ENCODE measurements around the gene MYO1F. TPM values are rescaled to one million over a fixed set of nuclear protein-coding genes. Genes with fewer than 3 reads are reported as not detected.
A peak's percentile ranks its signal among the peaks of the same experiment; 100 is the strongest.

MYO1F gene
- polyA plus RNA-seq, 1 donor (not counting 4 experiments of a cell fraction or from before 2014, with no cell fraction given) = 0.14 TPM

DNA sequence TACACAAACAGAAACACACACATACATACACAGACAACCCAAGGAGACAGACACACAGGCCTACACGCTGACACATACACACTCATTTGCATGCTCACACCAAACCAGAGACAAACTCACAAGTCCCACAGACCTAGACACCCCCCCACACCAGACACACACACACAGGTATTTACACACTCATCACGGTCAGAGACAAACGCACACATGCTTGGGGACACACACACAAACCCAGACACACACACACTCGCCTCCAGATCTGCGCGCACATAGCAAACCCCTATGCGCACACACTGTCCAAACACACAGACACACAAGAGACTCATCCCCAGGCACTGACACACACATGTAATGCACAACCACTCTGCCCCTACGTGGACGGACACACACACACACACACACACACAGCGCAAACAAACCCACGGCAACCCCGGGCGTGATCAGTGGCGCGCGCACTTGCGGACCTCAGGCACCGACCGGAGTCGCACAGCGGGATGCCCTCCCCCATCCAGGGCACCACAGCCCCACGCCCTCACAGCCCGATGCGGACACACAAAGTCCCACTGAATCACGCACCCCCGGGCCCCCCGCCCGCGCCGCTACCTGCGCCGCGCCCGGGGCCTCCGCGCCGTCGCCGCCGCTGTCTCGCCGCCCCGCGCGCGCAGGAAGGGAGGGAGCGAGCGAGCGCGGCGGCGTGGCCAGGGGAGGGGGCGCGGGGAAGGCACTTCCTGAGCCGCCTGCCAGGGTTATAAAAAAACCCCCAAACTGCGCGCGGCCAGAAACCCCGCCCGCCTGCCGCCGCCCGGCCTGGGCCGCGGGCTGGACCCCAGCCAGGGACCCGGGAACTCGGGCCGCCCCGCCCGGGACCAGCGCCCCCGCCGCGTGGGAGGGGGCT lies 33.0 kb upstream of the MYO1F start, which contains the start of gene ADAMTS10:
ADAMTS10 (minus strand) TSS at position 675 of the 895 bp plus-strand sequence. CDS start 5,005 bp downstream, outside the sequence.
- H3K9me3 ChIP-seq (ENCODE audit: control insufficient read depth, low read depth, low read length) = no peaks in the 10 kb centered on the region
- H3K27me3 ChIP-seq (ENCODE audit: control insufficient read depth, extremely low read depth, insufficient read depth, low read length) = peaks cover 19% of the 10 kb centered on the region
- no peak for FAIRE-seq
- no peaks in the 10 kb centered on the region for H3K36me3 ChIP-seq (ENCODE audit: control insufficient read depth in 2 of 2, extremely low read depth in 1 of 2, insufficient read depth in 2 of 2, low read length in 2 of 2)
- H3K9ac ChIP-seq (ENCODE audit: control insufficient read depth, extremely low read depth, insufficient read depth, low read length) = no peak within 1 kb of the TSS
- no peaks in the 10 kb centered on the region for H3K79me2 ChIP-seq (ENCODE audit: control insufficient read depth, insufficient read depth, low read length)
- H4K20me1 ChIP-seq (ENCODE audit: control insufficient read depth, extremely low read depth, insufficient read depth, low read length) = no peaks in the 10 kb centered on the region
- H3K27ac ChIP-seq (ENCODE audit: control insufficient read depth, insufficient read depth, low read length) = no peak within 1 kb of the TSS
- no peak within 1 kb of the TSS for H3K4me2 ChIP-seq (ENCODE audit: control insufficient read depth, extremely low read depth, insufficient read depth, low read depth, low read length)
- TF ChIP-seq EZH2 (IDR thresholded peaks at IDR 0.05; ENCODE audit: low read length) = peak; percentile 70
- TF ChIP-seq, protein P1, sequence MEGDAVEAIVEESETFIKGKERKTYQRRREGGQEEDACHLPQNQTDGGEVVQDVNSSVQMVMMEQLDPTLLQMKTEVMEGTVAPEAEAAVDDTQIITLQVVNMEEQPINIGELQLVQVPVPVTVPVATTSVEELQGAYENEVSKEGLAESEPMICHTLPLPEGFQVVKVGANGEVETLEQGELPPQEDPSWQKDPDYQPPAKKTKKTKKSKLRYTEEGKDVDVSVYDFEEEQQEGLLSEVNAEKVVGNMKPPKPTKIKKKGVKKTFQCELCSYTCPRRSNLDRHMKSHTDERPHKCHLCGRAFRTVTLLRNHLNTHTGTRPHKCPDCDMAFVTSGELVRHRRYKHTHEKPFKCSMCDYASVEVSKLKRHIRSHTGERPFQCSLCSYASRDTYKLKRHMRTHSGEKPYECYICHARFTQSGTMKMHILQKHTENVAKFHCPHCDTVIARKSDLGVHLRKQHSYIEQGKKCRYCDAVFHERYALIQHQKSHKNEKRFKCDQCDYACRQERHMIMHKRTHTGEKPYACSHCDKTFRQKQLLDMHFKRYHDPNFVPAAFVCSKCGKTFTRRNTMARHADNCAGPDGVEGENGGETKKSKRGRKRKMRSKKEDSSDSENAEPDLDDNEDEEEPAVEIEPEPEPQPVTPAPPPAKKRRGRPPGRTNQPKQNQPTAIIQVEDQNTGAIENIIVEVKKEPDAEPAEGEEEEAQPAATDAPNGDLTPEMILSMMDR (optimal IDR thresholded peaks at IDR 0.05 in 1 of 3, IDR thresholded peaks at IDR 0.05 in 1 of 3, conservative IDR thresholded peaks at IDR 0.05 in 1 of 3; ENCODE audit: extremely low read depth in 1 of 3, insufficient read depth in 2 of 3, low read length in 3 of 3) = no peak
- DNase-seq (ENCODE audit: low read depth, low spot score) = no peak
- dilution Hi-C loops (cut with MboI; ENCODE audit: extremely low pct_ligation_motif_present, low sequenced_read_pairs) = no loop called here
- H3K9me1 ChIP-seq (ENCODE audit: control insufficient read depth, extremely low read depth, insufficient read depth, low read length) = no peaks in the 10 kb centered on the region
- no peaks in the 10 kb centered on the region for H3K4me1 ChIP-seq (ENCODE audit: control insufficient read depth, extremely low read depth, insufficient read depth, low read length)
- no peak within 1 kb of the TSS for H2AFZ ChIP-seq (ENCODE audit: control insufficient read depth, low read length)
- H3K4me3 ChIP-seq (ENCODE audit: control insufficient read depth in 2 of 3, extremely low read depth in 1 of 3, insufficient read depth in 2 of 3, low read depth in 1 of 3, low read length in 3 of 3) = peak within 1 kb of the TSS in 1 of 3 experiments; percentile 42

DNA sequence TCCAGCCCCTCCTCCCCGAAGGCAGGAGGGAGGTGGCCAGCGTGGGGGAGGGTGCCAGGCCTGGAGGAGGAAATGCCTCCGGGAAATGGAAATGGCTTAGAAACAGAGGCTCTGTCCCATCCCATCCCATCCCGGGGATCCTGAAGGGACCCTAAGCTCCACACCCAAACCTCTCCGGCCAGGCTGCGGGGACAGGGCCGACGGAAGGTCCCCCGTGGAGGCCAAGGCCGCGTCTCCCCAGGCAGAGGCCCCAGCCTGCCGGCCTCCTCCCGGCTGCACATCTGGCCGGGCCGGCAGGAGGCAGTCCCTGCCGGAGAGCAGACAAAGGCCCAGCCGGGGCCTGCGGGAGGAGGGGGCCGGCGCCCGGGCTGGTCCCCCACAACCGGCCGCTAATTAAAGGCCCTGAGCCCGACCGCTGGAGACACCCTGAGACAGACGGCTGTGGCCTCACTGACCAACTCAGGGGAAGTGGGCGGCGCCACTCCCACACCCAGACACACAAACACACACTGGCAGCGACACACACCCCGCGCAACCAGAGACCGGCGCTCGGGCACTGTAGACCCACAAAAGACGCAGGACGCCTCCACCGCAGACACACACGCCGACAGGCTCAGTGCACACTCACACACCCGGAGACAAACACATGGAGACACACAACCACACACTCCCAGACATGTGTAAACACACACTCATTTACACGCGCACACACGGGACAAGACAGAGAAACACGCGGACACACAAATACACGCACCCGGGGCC lies 32.2 kb upstream of the MYO1F start:
- no peak for FAIRE-seq

More for the DNA sequence above, 32.2 kb upstream of the MYO1F start:
- no peak for DNase-seq (ENCODE audit: low read depth, low spot score)
- Histone ChIP-seq H2AFZ (ENCODE audit: control insufficient read depth, low read length) (no peak overlapping the region), H3K9ac (ENCODE audit: control insufficient read depth, extremely low read depth, insufficient read depth, low read length) (no peak overlapping the region), H3K27me3 (ENCODE audit: control insufficient read depth, extremely low read depth, insufficient read depth, low read length) (peaks cover 19% of the 10 kb centered on the region), H3K4me1 (ENCODE audit: control insufficient read depth, extremely low read depth, insufficient read depth, low read length) (no peaks in the 10 kb centered on the region), H3K27ac (ENCODE audit: control insufficient read depth, insufficient read depth, low read length) (no peak overlapping the region), H3K79me2 (ENCODE audit: control insufficient read depth, insufficient read depth, low read length) (no peaks in the 10 kb centered on the region), H3K4me3 (ENCODE audit: control insufficient read depth in 2 of 3, extremely low read depth in 1 of 3, insufficient read depth in 2 of 3, low read depth in 1 of 3, low read length in 3 of 3) (no peak overlapping the region), H3K4me2 (ENCODE audit: control insufficient read depth, extremely low read depth, insufficient read depth, low read depth, low read length) (no peak overlapping the region), H3K9me1 (ENCODE audit: control insufficient read depth, extremely low read depth, insufficient read depth, low read length) (no peaks in the 10 kb centered on the region), H3K36me3 (ENCODE audit: control insufficient read depth in 2 of 2, extremely low read depth in 1 of 2, insufficient read depth in 2 of 2, low read length in 2 of 2) (no peaks in the 10 kb centered on the region), H4K20me1 (ENCODE audit: control insufficient read depth, extremely low read depth, insufficient read depth, low read length) (no peaks in the 10 kb centered on the region), H3K9me3 (ENCODE audit: control insufficient read depth, low read depth, low read length) (no peaks in the 10 kb centered on the region)
- TF ChIP-seq EZH2 (IDR thresholded peaks at IDR 0.05; ENCODE audit: low read length) = no peak
- TF ChIP-seq, protein P1 (optimal IDR thresholded peaks at IDR 0.05 in 1 of 3, IDR thresholded peaks at IDR 0.05 in 1 of 3, conservative IDR thresholded peaks at IDR 0.05 in 1 of 3; ENCODE audit: extremely low read depth in 1 of 3, insufficient read depth in 2 of 3, low read length in 3 of 3) = no peak
- dilution Hi-C loops (cut with MboI; ENCODE audit: extremely low pct_ligation_motif_present, low sequenced_read_pairs) = no loop called here
